Measurements from ENCODE around the gene IMPDH2. TPM values are rescaled to one million over a fixed set of nuclear protein-coding genes. Genes with fewer than 3 reads are reported as not detected.

Gene IMPDH2
- total RNA-seq, 1 donor from 2014 or later = 100 TPM

DNA sequence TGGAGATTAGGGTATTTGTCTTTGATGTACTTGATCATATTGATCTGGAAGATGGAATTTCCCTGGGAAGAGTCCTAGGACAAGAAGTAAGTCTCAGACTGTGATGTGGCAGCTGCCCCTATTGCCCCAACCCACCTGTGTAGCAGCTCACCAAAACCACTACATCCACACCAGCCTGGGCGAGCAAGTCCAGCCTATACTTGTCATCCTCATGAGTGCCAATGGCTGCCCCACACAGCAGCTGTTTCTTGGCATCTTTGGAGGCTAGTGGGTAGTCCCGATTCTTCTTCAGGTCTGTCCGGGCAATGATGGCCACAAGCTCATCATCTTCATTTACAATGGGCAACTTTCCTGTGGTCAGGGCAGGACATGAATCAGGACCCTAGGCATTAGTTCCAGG, 2.7 kb downstream of the IMPDH2 start:
- Mint-ChIP-seq H3K27ac (ENCODE audit: unreplicated experiment) (no peak overlapping the region), H3K4me3 (ENCODE audit: unreplicated experiment) (no peak overlapping the region), H3K27me3 (ENCODE audit: unreplicated experiment) (peaks cover 15% of the 10 kb centered on the region), H3K36me3 (ENCODE audit: unreplicated experiment) (no peaks in the 10 kb centered on the region), H3K9me3 (ENCODE audit: unreplicated experiment) (peaks cover 14% of the 10 kb centered on the region), H3K4me1 (ENCODE audit: low read depth, unreplicated experiment) (peaks cover 15% of the 10 kb centered on the region)
- no peak for DNase-seq
- TF ChIP-seq, protein P1, sequence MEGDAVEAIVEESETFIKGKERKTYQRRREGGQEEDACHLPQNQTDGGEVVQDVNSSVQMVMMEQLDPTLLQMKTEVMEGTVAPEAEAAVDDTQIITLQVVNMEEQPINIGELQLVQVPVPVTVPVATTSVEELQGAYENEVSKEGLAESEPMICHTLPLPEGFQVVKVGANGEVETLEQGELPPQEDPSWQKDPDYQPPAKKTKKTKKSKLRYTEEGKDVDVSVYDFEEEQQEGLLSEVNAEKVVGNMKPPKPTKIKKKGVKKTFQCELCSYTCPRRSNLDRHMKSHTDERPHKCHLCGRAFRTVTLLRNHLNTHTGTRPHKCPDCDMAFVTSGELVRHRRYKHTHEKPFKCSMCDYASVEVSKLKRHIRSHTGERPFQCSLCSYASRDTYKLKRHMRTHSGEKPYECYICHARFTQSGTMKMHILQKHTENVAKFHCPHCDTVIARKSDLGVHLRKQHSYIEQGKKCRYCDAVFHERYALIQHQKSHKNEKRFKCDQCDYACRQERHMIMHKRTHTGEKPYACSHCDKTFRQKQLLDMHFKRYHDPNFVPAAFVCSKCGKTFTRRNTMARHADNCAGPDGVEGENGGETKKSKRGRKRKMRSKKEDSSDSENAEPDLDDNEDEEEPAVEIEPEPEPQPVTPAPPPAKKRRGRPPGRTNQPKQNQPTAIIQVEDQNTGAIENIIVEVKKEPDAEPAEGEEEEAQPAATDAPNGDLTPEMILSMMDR (IDR thresholded peaks at IDR 0.05; ENCODE audit: partially characterized antibody, unreplicated experiment) = no peak

DNA sequence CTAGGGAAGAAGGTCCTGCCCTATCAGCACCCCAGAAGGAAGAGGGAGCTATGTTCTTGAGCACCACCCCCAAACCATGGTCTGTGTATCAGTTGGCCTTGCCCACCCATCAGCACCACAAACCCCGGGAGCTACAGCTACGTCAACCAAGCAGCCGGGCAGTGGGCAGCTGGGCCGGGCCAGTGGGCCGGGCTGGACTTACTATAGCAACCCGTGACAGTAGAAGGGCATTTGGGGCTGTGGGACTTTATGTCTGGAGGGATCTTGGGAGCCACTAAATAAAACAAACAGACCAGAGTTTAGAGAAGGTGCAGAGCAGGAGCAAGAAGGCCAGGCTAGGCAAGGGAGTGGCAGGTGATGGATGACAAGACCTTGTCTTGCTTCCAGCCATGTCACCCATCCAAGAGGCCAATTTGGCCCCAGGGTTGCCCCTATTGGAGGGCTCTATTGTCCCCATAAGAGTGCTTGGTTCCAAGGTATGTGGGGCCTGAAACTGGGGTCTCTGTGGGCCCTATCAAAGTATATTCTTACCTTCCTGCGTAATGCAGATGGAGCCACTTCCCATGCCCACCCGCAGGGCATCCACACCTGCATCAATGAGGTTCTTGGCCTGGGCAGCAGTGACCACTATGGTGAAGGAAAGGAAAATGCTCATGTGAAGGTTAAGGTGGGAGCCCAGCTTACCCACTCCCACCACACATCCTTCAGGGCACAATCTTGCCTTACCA, 3.2 kb downstream of the IMPDH2 start:
- no peaks in the 10 kb centered on the region for H3K36me3 Mint-ChIP-seq (ENCODE audit: unreplicated experiment)
- peaks cover 18% of the 10 kb centered on the region for H3K27me3 Mint-ChIP-seq (ENCODE audit: unreplicated experiment)
- TF ChIP-seq, protein P1 (IDR thresholded peaks at IDR 0.05; ENCODE audit: partially characterized antibody, unreplicated experiment) = no peak
- H3K9me3 Mint-ChIP-seq (ENCODE audit: unreplicated experiment) = peaks cover 16% of the 10 kb centered on the region
- no peak for DNase-seq
- peaks cover 15% of the 10 kb centered on the region for H3K4me1 Mint-ChIP-seq (ENCODE audit: low read depth, unreplicated experiment)
- peak overlapping the region; percentile 25 for H3K4me3 Mint-ChIP-seq (ENCODE audit: unreplicated experiment)
- H3K27ac Mint-ChIP-seq (ENCODE audit: unreplicated experiment) = no peak overlapping the region

DNA sequence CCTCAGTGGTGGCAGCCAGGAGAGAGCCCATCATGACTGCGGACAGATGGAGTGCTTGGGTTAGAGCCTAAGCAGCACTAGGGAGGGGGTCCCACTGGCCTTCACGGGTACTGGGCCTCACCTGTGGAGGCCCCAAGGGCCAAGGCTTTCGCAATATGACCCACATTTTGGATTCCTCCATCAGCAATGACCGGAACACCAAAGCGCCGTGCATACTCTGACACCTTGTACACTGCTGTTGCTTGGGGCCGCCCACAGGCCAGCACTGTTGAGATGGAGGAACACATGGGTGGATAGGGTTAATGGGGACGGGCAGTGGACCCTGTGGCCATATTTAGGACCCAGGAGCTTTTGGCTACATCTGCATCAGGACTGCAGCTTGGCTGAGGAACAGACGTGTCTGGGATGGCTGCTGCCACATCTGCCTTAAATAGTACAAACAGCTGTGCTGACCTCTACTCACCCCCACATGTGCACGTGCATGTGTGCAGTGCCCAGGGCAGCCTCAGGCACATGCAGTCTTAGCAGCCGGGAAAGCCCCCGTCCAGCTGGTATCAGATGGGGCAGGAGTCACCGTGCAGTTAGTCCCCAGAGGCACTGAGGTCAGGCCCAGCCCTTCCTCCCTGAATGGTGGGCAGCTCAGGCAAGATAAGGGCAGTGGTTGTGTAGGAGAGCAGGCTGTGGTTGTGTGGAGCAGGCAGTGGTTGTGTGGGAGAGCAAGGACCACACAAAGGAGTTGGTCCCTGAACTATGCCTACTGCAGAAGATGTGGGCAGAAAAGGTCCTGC, 4.0 kb downstream of the IMPDH2 start:
- no peaks in the 10 kb centered on the region for H3K36me3 Mint-ChIP-seq (ENCODE audit: unreplicated experiment)
- no peak overlapping the region for H3K27ac Mint-ChIP-seq (ENCODE audit: unreplicated experiment)
- no peak for DNase-seq
- H3K4me3 Mint-ChIP-seq (ENCODE audit: unreplicated experiment) = peak overlapping the region; percentile 25
- TF ChIP-seq, protein P1 (IDR thresholded peaks at IDR 0.05; ENCODE audit: partially characterized antibody, unreplicated experiment) = no peak
- H3K9me3 Mint-ChIP-seq (ENCODE audit: unreplicated experiment) = peaks cover 16% of the 10 kb centered on the region
- peaks cover 14% of the 10 kb centered on the region for H3K27me3 Mint-ChIP-seq (ENCODE audit: unreplicated experiment)
- H3K4me1 Mint-ChIP-seq (ENCODE audit: low read depth, unreplicated experiment) = peaks cover 15% of the 10 kb centered on the region

DNA sequence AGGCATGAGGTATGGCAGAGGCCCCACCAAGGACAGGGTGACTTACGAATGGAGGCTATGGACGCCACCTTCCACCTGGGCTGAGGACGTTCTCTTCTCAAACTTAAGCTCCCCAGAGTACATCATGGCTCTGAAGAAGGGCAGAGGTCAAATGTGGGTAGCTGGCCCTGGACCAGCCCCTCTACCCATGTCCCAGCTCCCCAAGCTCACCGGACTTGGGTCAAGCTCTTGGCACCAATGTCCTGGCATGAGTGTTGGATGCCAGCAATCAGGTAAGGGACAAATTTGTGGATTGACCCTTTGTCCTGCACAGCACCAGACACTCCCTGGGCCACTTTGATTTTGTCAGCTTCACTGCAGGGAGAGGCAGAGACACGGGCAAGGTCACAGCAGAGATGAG, 4.7 kb downstream of the IMPDH2 start:
- H3K9me3 Mint-ChIP-seq (ENCODE audit: unreplicated experiment) = peaks cover 13% of the 10 kb centered on the region

More for the DNA sequence above, 4.7 kb downstream of the IMPDH2 start:
- H3K27ac Mint-ChIP-seq (ENCODE audit: unreplicated experiment) = no peak overlapping the region
- H3K27me3 Mint-ChIP-seq (ENCODE audit: unreplicated experiment) = peaks cover 14% of the 10 kb centered on the region
- H3K36me3 Mint-ChIP-seq (ENCODE audit: unreplicated experiment) = no peaks in the 10 kb centered on the region
- no peak for DNase-seq
- no peak overlapping the region for H3K4me3 Mint-ChIP-seq (ENCODE audit: unreplicated experiment)
- TF ChIP-seq, protein P1 (IDR thresholded peaks at IDR 0.05; ENCODE audit: partially characterized antibody, unreplicated experiment) = no peak
- peaks cover 15% of the 10 kb centered on the region for H3K4me1 Mint-ChIP-seq (ENCODE audit: low read depth, unreplicated experiment)

All from glutamatergic neuron (in vitro differentiated cells).